Hair follicular keratinocyte (primary cell): Measurements from ENCODE around the gene KRT2. TPM values are rescaled to one million over a fixed set of nuclear protein-coding genes. Genes with fewer than 3 reads are reported as not detected.

Experiments
- total RNA-seq: library from RNA; depleted of rRNA; stranded (reverse); fragments of >200 nt; gene quantifications from 2 replicates; pipeline ENCODE4 v1.2.3, GENCODE V29; 2015

KRT2 gene
- not detected in 2 replicates for total RNA-seq

GRCh38 chr12:52651726-52652261, at the start of gene KRT2:
Gene KRT2, minus strand, starts transcription at chr12:52652211. Its CDS starts 69 bp downstream, at chr12:52652142.

GRCh38 chr12:52680363-52680762, 28.4 kb upstream of the KRT2 start, which contains the start of gene KRT1:
Gene KRT1, minus strand, starts transcription at chr12:52680407. Its CDS starts 59 bp downstream, at chr12:52680348.

DNA sequence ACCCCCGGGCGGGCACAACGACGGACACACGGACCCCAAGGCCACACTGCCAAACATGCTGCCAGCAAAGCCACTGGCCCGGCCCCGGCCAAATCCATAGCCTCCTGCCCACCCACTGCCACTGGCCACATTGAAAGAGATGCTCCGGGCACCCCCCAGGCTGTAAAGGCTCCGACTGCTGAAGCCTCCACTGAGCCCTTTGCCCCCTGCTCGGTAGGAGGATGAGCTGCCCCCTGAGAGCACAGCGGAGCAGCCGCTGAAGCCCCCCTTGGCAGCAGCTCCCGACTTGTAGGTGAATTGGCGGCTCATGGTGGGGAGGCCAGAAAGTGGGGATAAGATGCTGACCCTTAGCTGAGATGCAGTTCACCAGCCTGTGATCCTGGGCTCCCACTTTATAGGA, 33.8 kb downstream of the KRT2 start, which contains the start of gene KRT73:
TSS of gene KRT73 (minus strand) at position 344 of the 400 bp plus-strand sequence. CDS start at position 309, 35 bp downstream.

GRCh38 chr12:52600941-52601481, 51.0 kb downstream of the KRT2 start, which contains the start of gene KRT72:
Gene KRT72, minus strand, starts transcription at chr12:52601463. Its CDS starts 11 bp downstream, at chr12:52601452.

Other genes starting within 250 kb of the KRT2 start
- gene KRT82, start 245.9 kb downstream of the KRT2 start, total RNA-seq, result not detected in 2 replicates
- 4.9 and 7.4 TPM in 2 replicates for gene KRT75, start 217.8 kb downstream of the KRT2 start, total RNA-seq
- gene KRT6B, start 200.1 kb downstream of the KRT2 start, total RNA-seq, result 883 and 1,696 TPM in 2 replicates
- 11.7 and 19.2 TPM in 2 replicates for gene KRT6C, start 178.4 kb downstream of the KRT2 start, total RNA-seq
- 3,851 and 5,054 TPM in 2 replicates for gene KRT6A, start 159.0 kb downstream of the KRT2 start, total RNA-seq
- gene KRT5, start 131.8 kb downstream of the KRT2 start, total RNA-seq, result 12,420 and 12,774 TPM in 2 replicates
- not detected in 2 replicates for gene KRT71, start 99.1 kb downstream of the KRT2 start, total RNA-seq
- not detected in 2 replicates for gene KRT74, start 78.4 kb downstream of the KRT2 start, total RNA-seq
- not detected in 2 replicates for gene KRT72, start 50.7 kb downstream of the KRT2 start, total RNA-seq
- gene KRT73, start 33.7 kb downstream of the KRT2 start, total RNA-seq, result not detected in 2 replicates
- 2.3 TPM in 1 of 2 replicates, not detected in the other for gene KRT1, start 28.2 kb upstream of the KRT2 start, total RNA-seq
- gene KRT77, start 51.3 kb upstream of the KRT2 start, total RNA-seq, result not detected in 2 replicates
- gene KRT76, start 125.1 kb upstream of the KRT2 start, total RNA-seq, result not detected in 2 replicates
- not detected in 2 replicates for gene KRT3, start 143.9 kb upstream of the KRT2 start, total RNA-seq
- not detected in 2 replicates for gene KRT4, start 161.9 kb upstream of the KRT2 start, total RNA-seq
- gene KRT79, start 182.1 kb upstream of the KRT2 start, total RNA-seq, result not detected in 2 replicates
- 0.04 and 0.16 TPM in 2 replicates for gene KRT78, start 196.8 kb upstream of the KRT2 start, total RNA-seq